ENCODE data around the gene SH2D3C. TPM values are rescaled to one million over a fixed set of nuclear protein-coding genes. Genes with fewer than 3 reads are reported as not detected.

The SH2D3C gene
- total and polyA plus RNA-seq, 10 of the 15 experiments (the other 5 are each of a cell fraction or from before 2014, with no cell fraction given) = 1.2 to 23.5 (median 16.2) TPM

DNA sequence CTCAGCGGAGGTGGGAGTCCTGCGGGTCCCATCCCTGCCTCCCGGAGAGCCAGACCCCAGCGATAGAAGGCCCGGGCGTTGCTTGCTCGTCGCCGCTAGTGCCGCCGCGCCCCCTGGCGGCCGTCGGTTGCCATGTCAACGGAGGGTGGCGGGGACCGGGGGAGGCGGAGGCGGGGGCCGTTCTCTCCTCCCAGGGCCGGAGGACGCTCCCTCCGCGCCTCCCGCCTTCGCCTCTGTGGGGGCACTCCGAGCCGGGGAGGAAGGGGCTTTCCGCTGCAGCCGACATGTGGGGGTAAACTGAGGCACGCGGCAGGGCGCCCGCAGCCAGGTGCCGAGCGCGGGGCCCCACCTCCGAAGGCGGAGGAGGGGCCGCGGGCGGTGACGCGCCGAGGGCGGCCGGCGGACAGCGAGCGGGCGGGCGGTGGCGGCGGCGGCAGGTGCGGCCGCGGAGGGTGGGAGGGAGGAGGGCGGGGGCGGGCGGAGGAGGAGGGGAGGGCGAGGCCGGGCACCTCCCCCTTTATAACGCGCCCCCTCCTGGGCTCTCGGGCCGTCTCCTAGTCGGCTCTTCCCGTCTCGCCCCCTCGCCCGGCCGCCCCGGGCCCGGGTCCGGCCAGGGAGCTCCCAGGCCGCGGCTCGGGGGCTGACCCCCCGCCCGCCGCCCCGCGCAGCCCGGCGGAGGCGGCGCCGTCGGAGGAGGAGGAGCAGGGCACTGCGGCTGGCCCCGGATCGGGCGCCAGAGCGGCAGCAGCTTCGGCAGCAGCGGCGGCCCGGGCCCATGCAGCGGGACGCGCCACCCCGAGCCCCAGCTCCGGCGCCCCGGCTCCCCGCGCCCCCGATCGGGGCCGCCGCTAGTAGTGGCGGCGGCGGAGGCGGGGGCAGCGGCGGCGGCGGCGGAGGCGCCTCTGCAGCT, 6.8 kb upstream of the SH2D3C start (continued):
- no peak for TF ChIP-seq PKNOX1 (IDR thresholded peaks at IDR 0.05)
- TF ChIP-seq, protein P1, sequence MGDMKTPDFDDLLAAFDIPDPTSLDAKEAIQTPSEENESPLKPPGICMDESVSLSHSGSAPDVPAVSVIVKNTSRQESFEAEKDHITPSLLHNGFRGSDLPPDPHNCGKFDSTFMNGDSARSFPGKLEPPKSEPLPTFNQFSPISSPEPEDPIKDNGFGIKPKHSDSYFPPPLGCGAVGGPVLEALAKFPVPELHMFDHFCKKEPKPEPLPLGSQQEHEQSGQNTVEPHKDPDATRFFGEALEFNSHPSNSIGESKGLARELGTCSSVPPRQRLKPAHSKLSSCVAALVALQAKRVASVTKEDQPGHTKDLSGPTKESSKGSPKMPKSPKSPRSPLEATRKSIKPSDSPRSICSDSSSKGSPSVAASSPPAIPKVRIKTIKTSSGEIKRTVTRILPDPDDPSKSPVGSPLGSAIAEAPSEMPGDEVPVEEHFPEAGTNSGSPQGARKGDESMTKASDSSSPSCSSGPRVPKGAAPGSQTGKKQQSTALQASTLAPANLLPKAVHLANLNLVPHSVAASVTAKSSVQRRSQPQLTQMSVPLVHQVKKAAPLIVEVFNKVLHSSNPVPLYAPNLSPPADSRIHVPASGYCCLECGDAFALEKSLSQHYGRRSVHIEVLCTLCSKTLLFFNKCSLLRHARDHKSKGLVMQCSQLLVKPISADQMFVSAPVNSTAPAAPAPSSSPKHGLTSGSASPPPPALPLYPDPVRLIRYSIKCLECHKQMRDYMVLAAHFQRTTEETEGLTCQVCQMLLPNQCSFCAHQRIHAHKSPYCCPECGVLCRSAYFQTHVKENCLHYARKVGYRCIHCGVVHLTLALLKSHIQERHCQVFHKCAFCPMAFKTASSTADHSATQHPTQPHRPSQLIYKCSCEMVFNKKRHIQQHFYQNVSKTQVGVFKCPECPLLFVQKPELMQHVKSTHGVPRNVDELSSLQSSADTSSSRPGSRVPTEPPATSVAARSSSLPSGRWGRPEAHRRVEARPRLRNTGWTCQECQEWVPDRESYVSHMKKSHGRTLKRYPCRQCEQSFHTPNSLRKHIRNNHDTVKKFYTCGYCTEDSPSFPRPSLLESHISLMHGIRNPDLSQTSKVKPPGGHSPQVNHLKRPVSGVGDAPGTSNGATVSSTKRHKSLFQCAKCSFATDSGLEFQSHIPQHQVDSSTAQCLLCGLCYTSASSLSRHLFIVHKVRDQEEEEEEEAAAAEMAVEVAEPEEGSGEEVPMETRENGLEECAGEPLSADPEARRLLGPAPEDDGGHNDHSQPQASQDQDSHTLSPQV (IDR thresholded peaks at IDR 0.05) = 0 out of 2 replicates have a peak, but pooled peaks have one; percentile 29
- TF ChIP-seq ZSCAN29 (IDR thresholded peaks at IDR 0.05) = 0 out of 2 replicates have a peak, but pooled peaks have one; percentile 16
- TF ChIP-seq SMAD1 (IDR thresholded peaks at IDR 0.05; ENCODE audit: low read depth, partially characterized antibody) = no peak
- peak; percentile 38; the same call in 1 of the 2 replicates for TF ChIP-seq GATAD2B (conservative IDR thresholded peaks at IDR 0.05; ENCODE audit: low read depth)
- TF ChIP-seq BMI1 (IDR thresholded peaks at IDR 0.05; ENCODE audit: borderline replicate concordance) = peak; percentile 85
- TF ChIP-seq BHLHE40 (IDR thresholded peaks at IDR 0.05; ENCODE audit: borderline replicate concordance in 1 of 2, low read depth in 2 of 2, low read length in 1 of 2) = peak in 1 of 2 experiments; percentile 74; a peak in 2 of 4 replicates
- TF ChIP-seq IKZF2 (IDR thresholded peaks at IDR 0.05) = 0 out of 4 replicates have a peak, but pooled peaks of 1 of the 2 experiments have one; percentile 15
- TF ChIP-seq CREB1 (IDR thresholded peaks at IDR 0.05; ENCODE audit: low read depth) = no peak
- TF ChIP-seq POLR2A (IDR thresholded peaks at IDR 0.05; ENCODE audit: low read depth, low read length) = peak; percentile 44
- no peak for TF ChIP-seq FOXK2 (IDR thresholded peaks at IDR 0.05)
- no peak for TF ChIP-seq PAX8 (IDR thresholded peaks at IDR 0.05)
- no peak for TF ChIP-seq STAT3 (IDR thresholded peaks at IDR 0.05; ENCODE audit: low read depth, low read length)
- peak; percentile 54; the same call in 1 of the 2 replicates for TF ChIP-seq TCF3 (IDR thresholded peaks at IDR 0.05; ENCODE audit: borderline replicate concordance, insufficient read depth, low read depth, low read length)
- no peak for TF ChIP-seq EP300 (IDR thresholded peaks at IDR 0.05; ENCODE audit: borderline replicate concordance in 1 of 2, control insufficient read depth in 1 of 2, low read depth in 2 of 2, low read length in 2 of 2)
- TF ChIP-seq ASH2L (IDR thresholded peaks at IDR 0.05; ENCODE audit: borderline replicate concordance, low read depth) = no peak
- no peak for TF ChIP-seq POLR2AphosphoS2 (IDR thresholded peaks at IDR 0.05; ENCODE audit: low read depth, low read length)
- no peak for TF ChIP-seq ATF2 (IDR thresholded peaks at IDR 0.05; ENCODE audit: low read length)
- no peak for TF ChIP-seq FOS (IDR thresholded peaks at IDR 0.05; ENCODE audit: borderline replicate concordance, extremely low read depth, insufficient read length)

All from GM12878 (cell line).